Anterior cingulate cortex (tissue), 58 donors: ENCODE data around the gene ZBTB45.

Experiments
- DNase-seq, 58 donors: peaks; one replicate each; lab custom pipeline; 2025; lab: John Stamatoyannopoulos, UW

ZBTB45 gene

DNA sequence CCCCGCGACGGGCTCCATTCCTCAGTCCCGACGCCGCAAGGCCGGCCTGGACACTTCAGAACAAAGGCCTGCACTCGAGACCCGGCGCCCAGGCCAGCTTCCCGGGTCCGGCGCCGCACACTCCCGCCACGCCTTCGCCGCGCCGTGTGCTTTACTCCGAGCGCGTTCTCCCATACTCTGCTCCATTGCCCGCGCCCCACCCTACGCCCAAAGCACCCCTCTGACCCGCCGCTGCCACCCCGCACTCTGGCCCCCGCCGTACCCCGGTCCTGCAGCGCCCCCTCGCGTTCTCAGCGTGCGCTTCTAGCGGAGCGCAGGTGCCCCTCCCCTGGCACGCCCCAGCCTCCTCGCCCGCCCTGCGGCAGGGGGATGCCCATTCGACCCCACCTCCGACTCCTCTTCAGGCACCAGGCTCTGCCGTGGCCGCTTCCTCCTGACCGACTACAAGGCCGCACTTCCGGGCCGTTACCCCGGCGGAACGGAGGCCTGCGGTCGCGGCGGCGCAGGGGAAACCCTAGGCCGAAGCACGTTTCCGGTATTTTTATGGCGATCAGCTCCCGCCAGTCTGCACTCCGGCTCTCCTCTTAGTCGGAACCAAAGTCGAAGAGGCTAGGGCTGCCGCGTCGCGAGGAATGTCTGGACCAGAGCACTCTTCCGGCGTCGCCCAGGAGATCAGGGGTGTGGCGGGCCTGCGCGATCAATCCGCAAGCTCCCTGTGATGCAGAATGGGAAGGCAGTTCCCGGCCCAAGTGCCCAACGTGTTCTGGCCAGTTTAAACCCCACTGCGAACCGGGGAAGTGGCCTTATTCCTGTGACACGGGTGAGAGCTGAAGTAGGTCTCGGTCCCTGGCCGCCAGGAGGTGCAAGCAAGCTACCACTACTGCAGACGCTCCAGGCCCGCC is at the start of gene ZBTB45:
Gene ZBTB45, minus strand, starts transcription at position 456 of the 902 bp plus-strand sequence. CDS start 2,137 bp downstream, outside the sequence.
- DNase-seq: peak; percentile 52 to 96 (median 91)

DNA sequence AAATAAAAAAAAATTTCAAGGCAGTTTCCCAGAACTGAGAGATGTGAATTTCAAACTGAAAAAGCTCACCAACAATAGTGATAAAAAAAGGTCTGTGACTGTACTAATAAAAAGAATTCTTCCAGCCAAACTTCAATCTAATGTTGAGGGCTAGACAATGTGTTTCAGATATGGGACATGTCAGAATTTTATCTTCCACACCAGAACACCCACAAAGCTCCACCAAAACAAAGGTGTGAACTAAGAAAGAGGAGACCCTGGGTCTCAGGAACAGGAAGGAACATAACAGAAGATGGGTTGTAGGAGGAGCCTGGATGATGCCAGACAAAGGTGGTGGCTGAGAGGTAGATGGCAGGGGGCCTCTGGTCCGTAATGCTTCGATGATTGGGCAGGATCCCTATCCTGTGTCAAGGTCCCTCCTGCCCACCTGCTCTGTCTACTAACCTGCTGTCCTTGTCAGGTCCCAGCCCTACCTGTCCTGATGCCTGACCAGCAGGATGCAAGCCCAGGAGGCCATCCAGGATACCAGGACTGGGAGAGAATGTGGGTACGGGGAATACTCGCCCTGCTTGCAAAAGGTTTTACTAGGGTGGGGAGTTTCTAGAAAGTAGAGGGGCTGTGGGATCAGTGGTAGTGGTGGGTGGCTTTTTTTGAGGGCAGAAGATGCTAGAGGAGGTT is 49.0 kb upstream of the ZBTB45 start:
- no peak for DNase-seq

DNA sequence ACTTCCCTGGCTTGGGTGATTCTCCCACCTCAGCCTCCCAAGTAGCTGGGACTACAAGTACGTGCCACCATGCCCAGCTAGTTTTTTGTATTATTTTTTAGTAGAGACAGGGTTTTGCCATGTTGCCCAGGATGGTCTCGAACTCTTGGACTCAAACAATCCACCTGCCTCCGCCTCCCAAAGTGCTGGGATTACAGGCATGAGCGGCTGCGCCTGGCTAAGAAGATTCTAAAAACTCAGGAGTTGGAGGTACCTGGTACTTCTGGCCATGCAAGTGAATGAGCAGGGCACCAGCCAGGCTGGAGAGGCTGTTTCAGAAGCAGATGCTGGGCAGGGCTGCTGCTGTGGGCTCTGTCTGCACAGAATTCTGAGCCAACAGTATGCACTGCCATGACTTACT is 47.4 kb upstream of the ZBTB45 start:
- DNase-seq: no peak

DNA sequence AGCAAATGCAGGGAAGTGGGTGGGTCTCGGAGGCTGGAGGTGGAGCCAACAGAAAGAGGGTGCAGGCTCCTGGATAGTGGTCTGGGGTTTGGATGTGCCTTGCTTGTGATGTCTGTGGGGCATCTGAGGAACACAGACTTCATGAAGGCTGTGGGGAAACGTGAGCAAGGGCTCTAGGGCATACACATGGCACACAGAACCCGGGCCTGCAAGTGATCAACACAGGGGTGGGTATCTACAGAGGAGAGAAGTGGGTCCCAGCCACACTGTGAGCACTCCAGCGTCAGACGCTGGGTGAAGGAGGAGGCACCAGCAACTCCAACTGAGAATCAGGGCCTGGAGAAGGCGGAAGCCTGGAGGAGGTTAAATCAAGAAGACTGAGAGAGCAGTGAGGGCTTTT is 44.2 kb upstream of the ZBTB45 start:
- DNase-seq: no peak

DNA sequence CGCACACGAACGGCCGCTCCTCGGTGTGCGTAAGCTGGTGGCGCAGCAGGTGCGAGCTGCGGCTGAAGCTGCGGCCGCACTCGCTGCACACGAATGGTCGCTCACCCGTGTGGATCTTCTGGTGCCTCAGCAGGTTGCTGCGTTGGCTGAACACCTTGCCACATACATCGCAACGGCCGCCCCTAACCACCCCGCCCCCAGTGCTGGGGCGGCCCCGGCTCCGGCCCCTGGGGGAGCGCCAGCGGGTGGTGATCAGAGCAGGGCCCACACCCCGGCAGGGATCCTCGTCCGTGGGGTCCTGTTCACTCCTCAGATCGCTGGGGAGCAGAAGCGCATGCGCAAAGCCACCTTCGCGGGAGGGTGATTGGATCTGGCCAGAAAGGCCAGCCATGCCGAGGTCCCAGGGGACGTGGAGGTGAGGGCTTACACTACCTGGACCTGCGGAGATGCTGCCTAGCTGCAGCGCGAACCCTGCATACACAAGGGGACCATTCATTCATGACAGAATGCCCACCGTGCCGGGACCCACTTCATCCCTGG is 43.5 kb upstream of the ZBTB45 start:
- no peak for DNase-seq

DNA sequence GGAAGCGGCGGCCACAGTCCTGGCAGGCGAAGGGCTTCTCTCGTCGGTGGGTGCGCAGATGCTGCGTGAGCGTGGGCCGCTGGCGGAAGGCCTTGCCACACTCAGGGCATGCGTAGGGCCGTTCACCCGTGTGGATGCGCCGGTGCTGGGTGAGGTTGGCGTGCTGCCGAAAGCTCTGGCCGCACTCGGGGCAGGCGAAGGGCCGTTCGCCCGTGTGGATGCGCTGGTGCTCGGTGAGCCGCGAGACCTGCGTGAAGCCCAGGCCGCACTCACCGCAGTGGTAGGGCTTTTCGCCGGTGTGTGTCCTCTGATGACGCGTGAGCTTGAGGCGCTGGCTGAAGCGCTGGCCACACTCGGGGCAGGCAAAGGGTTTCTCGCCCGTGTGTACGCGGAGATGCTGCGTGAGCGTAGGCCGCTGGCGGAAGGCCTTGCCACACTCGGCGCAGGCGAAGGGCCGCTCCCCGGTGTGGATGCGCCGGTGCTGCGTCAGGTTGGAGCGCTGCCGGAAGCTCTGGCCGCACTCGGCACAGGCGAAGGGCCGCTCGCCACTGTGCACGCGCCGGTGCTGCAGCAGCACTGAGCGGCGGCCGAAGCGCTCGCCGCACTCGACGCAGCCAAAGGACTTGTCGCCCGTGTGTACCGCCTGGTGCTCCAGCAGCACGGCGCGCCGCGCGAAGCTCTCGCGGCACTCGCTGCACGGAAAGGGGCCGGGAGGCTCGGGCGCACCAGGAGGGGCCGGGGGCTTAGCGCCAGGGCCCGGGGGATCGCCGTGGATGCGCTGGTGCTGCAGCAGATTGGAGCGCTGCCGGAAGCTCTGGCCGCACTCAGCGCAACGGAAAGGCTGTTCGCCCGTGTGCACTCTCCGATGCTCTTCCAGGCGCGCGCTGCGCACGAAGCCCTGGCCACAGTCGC is 42.8 kb upstream of the ZBTB45 start:
- no peak for DNase-seq

DNA sequence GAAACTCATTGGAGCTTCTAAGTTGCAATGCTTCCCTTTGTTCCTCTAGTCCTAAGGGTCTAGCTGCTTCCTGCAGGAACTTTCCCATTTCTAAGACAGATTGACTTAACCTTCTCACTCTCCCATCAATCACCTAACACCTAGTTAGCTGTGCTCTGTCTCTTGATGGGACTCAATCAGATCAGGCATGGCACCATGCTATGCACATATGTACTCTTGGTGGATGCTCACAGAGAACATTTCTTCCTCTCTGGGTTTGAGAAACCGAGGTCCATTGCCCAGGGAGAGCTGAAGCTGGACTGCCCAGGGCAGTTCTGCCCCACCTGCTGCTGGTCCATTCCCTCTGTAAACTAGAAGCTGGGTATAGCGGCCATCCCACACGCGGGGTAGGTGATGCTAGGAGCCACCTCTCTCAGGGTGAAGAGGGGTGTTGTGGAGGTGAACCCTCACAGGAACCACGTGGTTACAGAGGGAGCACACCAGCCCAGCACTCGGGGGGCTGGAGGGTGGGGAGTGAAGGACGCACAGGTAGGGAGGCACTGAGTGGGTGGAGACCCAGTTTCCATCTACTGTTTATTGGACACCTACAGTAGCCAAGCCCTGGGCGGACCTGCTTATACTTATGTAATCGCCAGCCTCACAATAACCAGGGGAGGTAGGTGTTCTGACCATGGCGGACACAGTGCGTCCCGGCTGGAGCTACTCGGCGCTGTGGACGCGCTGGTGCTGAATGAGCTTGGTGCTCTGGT is 41.9 kb upstream of the ZBTB45 start:
- DNase-seq: no peak

DNA sequence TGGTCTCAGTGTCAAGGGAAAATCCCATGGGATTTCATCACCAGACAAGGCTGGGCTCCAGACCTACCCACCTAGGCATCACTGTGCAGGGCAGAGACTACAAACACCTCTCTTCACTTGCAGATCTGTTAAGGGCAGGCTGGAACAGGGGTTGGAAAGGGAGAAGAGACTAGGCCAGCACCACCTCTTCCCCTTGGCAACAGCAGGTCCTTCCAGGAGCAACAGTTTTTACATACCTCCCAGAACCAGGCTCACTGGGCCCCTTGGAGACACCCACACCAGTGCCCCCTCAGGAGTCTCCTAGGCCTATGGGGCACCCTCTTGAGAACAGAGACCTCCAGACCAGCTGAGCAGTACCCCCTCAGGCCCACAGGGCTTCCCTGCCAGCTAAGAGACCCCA is 41.3 kb upstream of the ZBTB45 start:
- no peak for DNase-seq

DNA sequence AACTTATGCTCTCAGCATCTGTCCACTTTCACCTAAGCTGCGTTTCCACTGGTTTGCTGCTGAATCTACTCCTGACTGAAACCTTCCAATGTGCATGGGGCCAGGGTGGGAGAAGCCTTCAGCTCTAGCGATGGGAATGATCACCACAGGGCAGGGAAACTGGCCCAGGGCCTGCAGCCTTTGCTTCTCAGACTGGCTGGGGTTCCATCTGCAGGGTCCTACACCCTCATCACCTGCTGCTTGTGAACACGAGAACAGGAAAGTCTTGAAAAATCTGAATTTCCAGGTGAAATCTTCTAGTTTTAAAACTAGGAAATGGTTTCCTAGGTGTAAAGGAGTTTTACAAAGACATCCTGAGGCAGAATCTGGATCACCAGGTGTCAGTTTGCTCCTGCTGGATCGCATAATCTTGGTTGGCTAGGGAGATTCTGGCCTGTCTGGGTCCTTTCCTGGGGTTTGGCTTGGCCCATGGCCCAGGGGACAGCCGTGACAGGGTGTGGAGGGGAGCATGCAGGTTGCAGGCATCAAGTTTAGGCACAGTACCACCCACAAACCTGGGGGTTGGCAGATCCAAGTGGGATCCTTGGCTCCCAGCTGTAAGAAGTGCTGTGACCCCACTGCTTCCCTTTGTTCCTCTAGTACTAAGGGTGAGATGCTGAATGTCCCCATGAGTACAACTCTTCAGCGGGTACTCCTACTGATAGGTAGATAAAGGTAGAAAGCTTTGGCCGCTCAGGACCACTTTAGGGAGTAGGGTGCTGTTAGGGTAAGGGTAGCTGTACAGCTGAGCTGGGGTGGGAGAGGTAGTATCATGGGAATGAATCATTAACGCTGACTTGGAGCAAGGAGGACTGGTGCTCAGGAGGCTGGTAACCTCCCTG is 40.6 kb upstream of the ZBTB45 start:
- DNase-seq: no peak

DNA sequence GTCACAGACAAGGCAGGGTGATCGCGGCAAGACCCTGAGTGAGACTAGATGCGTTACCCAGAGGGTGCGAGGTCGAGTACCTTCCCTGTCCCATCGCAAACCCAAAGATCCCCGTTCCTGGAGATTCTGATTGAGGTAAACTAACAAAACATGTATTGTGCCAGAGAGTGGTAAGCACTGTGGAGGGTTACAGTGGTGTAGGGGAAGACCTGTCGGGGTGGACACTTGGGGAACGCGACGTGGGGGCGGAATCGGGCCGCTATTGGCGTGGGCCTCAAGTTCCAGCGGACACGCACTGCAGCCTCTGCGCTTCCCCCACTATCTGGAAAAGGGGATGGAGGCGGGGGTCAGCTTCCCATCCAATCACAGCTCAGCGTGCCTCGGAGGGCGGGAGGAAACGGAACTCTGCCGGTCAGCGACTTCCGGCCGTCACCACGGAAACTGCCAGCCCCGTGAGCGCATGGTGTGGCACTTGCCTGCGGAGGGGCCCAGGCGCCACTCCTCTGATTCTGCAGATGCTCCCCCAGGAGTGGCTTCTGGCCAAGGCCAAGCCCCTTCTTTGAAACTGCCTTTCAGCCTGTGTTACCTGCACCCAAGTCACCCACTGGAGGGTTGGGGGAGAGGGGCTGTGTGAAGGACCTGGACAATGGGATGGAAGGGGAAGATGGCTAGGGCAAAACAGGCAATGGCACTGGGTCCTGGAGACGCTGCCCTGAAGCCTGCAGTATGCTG is 39.8 kb upstream of the ZBTB45 start:
- no peak for DNase-seq

DNA sequence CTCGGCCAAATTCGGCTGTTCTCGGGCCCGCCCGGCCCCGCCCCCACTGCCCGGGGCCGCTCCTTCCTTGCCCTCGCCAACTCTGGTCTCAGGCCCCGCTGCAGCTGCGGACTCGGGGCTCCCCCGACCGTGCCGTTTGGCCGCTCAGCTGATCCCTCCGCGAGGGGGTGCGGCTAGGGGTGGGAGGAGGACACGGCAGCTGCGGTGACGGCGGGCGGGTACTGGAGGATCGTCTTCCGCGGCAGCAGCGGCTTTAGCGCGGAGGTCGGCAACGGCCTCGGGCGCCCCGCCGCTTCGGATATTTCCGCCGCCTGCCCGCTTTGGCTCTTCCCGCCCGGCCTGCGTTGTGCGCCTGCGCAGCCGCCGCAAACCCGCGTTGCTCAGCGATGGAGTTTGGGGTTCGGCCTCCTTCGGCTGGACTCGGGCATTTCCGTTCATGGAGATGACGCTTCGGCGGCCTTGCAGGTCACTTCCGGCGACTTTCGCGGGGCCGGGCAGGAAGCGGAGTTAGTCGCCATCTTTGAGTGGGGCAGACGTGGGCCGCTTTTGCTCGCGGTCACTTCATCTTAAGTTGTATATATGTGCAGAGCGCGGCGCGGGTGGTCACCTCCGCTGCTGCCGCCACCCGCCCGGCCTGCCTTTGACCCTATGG is 39.1 kb upstream of the ZBTB45 start:
- DNase-seq: no peak

DNA sequence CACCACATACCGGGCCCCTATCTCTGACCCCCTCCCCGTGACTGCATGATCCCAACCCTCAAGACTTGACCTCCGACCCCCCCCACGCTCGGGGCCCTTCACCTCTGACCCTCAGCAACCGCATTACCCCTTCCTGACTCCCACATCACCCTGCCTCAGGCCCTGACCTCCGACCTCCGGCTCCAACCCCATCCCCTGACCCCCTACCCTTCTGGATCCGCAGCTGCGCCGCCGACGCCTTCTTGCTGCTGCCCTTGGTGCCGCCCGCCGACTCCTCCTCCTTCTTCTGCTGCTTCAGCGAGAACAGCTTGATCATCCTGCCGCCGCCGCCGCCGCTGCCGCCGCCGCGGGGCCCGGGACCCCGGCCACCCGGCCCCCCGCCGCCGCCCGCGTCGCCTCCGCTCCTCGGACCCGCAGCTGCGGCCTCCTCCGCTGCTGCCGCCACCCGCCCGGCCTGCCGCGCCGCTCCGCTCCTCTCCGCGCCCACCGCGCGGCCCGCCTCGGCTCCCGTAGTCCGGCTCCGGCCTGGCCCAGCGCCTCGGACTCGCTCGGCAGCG is 38.5 kb upstream of the ZBTB45 start, which contains the start of gene UBE2M:
Gene UBE2M, minus strand, starts transcription at position 546 of the 557 bp plus-strand sequence. Its CDS starts 230 bp downstream, at position 316.
- no peak for DNase-seq

DNA sequence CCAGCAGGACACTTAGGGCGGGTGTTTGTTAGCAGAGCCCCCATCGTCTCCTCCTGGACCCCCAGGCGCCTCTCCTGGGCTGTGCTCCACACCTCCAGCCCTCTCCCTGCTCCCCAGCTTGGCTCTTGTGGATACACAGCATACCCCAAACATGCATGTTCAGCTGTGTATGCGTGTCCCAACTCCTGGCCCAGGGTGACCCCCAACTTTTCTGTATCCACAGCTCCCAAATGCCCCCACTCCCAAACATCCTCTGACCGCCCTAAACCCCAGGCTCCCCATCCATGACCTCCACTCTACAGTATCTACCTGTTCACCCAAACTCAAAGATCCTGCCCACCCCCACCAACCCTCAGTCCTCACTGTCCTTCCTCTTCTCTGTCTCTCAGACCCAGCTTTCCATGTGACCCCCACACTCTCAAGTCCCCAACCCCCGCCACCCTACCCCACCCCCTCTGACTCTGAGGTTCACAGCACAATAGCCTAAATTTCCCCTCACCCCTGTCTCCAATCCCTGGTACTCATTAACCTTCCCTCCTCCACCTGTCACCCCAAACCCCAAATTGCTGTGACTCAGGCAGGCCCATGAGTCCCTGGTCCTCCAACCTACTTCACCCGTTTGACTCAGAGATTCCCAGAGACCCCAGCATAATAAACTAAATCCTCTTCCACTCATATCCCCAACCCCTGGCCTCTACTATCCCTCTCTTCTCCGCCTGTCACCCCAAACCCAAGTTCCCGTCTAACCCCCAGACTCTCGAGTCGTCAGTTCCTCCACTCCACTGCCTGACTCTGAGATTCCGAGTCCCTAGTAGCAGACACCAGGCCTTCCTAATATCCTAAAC is 37.8 kb upstream of the ZBTB45 start:
- DNase-seq: no peak

DNA sequence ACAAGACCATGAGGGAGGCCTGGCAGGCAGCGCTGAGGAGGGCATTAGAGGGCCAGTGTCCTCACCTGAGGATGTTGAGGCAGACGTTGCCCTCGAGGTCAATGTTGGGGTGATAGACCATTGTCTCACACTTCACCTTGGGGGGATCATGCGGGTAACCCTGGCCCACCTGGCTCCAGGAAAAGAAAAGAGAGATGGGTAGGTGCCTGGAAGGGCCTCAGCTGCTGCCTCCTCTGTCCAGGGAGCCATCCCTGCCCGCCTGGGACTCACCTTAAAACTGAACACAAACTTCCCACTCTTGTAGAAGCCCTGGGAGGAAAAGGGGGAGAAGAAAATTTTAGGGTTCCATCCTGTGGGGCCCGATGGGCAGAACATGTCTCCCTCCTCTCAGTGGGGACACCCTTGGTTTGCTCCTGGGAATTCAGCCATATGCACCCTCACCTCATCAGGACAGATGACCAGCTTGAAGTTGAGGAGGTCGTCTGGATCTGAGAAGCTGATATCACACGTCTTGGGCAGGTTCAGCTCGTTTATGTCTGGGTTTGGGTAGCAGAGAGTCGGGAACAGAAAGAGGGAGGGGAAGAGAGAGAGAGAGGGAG is 37.1 kb upstream of the ZBTB45 start:
- no peak for DNase-seq

DNA sequence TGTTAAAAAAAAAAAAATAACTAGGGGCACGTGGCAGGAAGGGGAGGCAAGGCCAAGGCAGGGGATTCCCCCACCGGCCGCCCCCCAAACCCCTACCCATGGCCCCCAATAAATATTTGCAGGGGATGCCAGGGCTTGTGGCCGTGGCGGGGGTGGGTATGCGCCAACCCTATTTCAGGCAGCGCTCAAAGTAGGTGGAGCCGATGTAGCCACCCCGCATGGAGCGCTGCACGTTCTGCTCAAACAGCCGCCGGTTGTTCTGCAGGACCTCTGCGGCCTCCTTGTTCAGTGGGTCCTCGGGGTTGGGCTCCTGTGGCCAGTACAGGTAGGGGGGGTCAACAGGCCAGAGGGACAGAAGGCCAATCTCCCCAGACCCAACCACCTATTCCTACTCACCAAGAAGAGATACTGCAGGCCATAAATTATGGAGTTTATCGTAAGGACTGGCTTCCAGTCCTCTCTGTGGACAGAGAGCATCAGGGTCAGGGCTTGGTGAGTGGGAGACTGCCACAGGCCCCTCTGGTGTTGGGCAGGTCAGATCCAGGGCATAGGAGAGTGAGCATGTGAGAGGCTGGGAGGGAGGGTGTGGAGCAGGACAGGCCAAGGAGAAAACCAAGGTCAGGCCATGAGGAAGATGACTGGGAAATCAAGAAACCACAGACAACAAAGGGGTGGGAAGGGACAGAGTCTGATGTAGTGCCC is 36.5 kb upstream of the ZBTB45 start:
- no peak for DNase-seq
